SH-SY5Y (cell line): Measurements from ENCODE around the gene DHX34.

Experiments
- GATA2 ChIP-seq: IDR thresholded peaks from 2 replicates; pipeline ENCODE4 v1.6.1; 2011; ENCODE audit warnings: mild to moderate bottlenecking, low read depth, low read length
- GATA3 ChIP-seq: IDR thresholded peaks from 2 replicates; pipeline ENCODE4 v1.6.1; 2011; ENCODE audit warnings: low read depth, mild to moderate bottlenecking, low read length, moderate library complexity

The DHX34 gene

GRCh38 chr19:47374876-47375693 is 26.0 kb downstream of the DHX34 start:
- TF ChIP-seq GATA2: no peak

DNA sequence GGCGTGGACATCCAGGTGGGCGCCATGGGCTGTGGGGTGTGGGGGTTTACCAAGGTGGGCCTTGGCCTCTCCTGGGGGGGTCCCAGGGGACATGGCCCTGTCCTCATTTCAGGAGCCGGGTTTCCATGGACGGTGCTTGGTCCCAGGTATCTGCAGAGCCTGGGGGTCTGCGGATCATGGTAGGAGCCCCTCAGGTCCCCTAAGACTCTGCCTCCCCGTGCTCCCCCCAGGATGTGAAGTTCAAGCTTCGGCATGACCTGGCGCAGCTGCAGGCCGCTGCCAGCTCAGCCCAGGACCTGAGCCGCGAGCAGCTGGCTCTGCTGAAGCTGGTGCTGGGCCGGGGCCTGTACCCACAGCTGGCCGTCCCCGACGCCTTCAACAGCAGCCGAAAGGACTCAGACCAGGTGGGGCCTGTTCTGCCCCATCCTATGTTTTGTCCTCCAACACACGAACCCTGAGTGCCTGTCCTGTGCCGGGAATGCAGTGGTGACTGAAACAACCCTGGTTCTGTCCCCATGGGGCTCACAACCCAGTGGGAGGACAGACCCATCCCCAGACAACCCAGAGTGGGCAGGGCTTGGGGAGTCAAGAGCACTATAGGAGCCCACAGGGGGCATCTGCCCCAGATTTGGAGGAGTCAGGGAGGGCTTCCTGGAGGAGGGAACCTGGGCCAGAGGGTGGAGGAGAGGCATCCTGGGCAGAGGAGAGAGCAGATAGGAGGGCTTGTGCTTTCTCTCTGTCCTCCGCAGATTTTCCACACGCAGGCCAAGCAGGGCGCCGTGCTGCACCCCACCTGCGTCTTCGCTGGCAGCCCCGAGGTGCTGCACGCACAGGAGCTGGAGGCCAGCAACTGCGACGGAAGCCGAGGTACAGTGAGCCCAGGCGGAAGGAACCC is 26.8 kb downstream of the DHX34 start:
- TF ChIP-seq GATA2 (no peak), GATA3 (no peak)

GRCh38 chr19:47376589-47377144 is 27.6 kb downstream of the DHX34 start:
- TF ChIP-seq GATA2 (no peak), GATA3 (no peak)

DNA sequence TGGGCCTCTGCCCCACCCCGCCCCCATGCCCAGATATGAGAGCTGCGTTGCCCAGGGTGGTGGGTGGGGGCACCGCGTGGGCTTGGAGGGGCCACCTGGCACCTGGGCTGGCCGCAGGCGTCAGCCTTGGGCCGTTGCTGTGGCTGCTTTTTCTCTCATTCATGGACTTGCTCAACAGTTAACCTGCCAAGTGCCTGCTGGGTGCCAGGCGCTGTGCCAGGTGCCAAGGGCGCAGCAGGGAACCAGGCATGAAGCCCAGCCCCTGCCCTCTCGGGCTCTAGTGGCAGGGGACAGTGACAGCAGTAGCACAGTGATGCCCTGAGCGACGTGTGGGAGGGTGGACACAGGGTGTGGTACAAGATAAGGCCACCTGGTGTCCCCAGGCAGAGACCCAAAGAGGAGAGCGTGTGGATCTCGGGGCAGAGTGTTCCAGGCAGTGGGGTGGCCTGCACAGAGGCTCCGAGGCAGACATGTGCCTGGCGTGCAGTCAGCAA is 28.1 kb downstream of the DHX34 start:
- TF ChIP-seq GATA2 (no peak), GATA3 (no peak)

DNA sequence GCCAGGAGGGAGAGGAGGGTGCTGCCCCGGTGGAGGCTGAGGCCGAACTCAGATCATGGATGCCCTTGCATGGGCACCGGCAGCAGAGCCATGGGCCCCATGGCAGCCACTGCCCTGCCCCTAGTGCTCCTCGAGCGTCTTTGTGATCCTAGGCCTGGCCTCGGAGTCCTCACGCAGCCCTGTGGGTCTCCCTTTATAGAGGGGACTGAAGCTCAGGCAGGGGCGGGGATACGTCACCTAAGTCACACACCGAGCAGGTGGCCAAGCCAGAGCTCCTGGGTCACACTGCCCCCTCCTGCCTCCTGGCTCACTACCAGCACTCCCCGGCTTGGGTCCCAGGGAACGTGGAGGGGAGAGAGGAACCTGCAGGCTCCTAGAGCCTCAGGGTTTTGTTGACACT is 28.7 kb downstream of the DHX34 start:
- TF ChIP-seq GATA3 (no peak), GATA2 (no peak)

DNA sequence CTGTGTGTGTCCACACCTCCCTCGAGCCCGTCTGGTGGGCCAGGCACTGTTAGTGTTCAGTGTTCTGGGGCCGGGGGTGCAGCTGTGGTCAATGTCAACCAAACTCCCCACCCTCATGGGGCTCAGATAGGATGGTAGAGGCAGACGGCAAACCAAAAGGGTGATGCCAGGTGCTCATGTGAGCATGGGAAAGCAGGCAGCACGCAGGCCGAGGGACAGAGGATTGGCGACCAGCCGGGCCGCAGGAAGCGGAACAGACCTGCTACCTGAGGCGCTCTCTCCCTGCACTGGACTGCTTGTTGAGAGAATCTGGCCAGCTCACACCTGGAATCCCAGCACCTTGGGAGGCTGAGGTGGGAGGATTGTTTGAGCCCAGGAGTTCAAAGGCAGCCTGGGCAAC is 29.1 kb downstream of the DHX34 start:
- no peak for TF ChIP-seq GATA3
- no peak for TF ChIP-seq GATA2

GRCh38 chr19:47379381-47379938 is 30.3 kb downstream of the DHX34 start:
- TF ChIP-seq GATA2: no peak
- no peak for TF ChIP-seq GATA3

- TF ChIP-seq GATA2: no peak
- no peak for TF ChIP-seq GATA3
These were observed 31.4 kb downstream of the DHX34 start for GRCh38 chr19:47380559-47380958.

DNA sequence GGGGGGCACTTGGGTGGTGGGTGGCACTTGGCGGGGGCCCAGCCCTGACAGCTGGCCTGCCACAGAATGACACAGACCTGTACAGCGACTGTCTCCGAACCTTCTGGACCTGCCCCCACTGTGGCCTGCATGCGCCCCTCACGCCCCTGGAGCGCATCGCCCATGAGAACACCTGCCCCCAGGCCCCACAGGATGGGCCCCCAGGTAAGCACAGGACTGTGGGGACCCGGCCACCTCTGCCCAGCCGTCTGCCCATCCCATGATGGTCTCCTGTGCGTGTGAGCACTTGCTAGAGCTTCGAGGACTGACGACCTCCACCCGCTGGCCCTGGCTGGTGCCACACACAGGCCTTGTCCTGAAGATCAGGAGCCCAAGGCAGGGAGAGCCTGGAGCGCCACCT is 32.0 kb downstream of the DHX34 start:
- TF ChIP-seq GATA2 (no peak), GATA3 (no peak)

DNA sequence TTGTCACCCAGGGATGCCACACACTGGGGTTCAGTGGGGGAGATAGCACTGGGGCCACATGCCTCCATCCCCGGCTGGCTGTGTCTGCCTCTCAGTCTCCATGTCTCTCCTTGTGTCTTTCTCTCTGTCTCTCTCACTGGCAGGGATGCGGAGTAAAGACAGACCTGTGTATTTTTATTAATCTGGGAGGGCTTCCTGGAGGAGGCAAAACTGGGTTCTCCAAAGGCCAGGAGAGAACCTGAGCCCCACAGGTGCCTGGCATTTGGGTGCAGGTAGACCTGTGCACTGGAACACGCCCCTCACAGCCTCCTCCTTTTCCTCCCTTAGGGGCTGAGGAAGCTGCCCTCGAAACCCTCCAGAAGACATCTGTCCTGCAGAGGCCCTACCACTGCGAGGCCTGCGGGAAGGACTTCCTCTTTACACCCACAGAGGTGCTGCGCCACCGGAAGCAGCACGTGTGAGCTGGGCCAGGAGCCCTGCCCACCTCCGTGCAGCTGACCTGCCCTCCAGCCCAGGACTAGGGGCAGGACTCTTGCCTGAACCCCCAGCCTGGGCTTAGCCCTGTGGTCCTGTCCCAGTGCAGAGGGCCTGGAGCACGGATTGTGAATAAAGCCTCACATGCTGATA is 32.7 kb downstream of the DHX34 start:
- no peak for TF ChIP-seq GATA3
- no peak for TF ChIP-seq GATA2

GRCh38 chr19:47389150-47389556 is 40.0 kb downstream of the DHX34 start:
- no peak for TF ChIP-seq GATA3
- no peak for TF ChIP-seq GATA2

GRCh38 chr19:47390533-47391488 is 41.7 kb downstream of the DHX34 start:
- TF ChIP-seq GATA3 (no peak), GATA2 (no peak)

DNA sequence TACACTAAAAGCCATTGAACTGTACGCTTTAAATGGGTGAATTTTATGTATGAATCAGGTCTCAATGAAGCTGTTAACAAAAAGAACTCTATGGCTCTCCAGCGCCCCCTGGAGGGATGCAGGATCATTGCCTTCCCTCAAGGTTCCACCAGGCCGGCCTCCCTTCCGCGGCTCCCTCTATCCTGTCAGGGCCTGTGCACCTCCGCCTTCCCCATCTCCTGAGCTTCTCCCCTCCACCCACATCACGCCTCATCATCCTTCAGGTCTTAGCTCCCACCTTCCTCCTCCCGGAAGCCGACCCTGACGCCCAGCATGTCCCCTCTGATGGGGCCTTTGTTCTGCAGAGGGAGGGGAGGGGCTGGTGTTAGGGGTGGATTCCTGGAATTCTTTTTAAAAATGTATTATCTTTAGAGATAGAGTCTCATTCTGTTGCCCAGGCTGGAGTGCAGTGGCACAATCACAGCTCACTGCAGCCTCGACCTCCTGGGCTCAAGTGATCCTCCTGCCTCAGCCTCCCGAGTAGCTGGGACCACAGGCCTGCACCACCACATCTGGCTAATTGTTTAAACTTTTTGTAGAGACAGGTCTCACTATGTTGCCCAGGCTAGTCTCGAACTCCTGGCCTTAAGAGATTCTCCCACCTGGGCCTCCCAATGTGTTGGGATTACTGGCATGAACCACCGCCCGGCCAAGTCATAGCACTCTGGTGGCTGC is 42.6 kb downstream of the DHX34 start:
- TF ChIP-seq GATA3 (no peak), GATA2 (no peak)
